NCI-H1436 treated with DMSO at 0.1 percent for 48 hours (cell line): ENCODE results near the gene MIOX.

ENCODE experiments used
- DNase-seq: peaks from one replicate; lab custom pipeline; 2025; lab: John Stamatoyannopoulos, UW

Gene MIOX

DNA sequence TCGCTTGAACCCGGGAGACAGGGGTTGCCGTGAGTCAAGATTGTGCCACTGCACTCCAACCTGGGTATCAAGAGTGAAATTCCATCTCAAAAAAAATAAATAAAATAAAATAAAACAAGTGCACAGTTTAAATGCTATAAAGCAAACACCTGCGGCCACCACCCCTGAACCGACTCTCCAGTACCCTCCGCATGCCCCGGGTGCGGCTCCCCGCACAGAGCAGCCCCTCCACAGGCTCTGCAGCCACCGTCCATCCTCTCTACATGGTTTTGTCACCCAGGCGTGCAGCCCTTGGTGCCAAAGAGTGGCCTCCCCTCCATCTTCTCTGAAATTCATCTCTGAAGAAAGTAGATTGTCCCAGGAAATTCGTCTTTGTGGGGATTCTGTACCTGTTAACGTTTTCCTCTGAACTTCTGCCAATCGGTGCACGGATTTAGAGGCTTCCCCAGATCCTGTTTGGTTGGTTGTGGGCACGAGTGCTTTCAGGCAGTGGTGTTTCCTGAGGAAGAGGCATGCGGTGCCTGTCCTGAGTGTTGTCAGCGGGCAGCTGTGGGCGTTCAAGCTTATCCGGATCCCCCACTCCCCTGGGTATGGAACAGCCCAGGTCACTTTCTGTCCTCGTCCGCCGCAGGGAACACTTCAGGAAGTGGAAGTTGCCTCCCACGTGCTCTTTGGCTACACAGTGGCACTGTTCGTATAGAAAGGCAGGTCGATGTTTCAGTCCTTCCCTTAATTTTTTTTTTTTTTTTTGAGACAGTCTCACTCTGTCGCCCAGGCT is 4.1 kb downstream of the MIOX start:
- DNase-seq: no peak

DNA sequence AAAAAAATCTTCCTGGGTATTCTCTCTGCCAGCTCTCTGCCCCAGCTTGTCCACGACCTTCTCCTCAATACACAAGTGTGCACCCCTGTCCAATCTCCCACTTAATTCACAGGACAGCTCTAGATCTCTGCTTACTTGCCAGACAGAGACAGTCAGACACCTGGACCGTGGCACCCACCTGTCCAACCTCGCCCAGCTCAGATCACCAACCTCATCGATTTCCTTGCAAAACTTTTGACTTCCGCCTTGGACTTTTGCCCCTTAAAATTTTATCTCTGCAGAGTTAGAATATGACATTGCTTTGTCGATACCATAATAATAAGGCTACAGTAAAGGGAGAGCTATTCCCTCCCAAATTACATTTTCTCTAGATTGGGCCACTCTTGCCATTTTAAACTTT is 10.4 kb downstream of the MIOX start:
- no peak for DNase-seq

DNA sequence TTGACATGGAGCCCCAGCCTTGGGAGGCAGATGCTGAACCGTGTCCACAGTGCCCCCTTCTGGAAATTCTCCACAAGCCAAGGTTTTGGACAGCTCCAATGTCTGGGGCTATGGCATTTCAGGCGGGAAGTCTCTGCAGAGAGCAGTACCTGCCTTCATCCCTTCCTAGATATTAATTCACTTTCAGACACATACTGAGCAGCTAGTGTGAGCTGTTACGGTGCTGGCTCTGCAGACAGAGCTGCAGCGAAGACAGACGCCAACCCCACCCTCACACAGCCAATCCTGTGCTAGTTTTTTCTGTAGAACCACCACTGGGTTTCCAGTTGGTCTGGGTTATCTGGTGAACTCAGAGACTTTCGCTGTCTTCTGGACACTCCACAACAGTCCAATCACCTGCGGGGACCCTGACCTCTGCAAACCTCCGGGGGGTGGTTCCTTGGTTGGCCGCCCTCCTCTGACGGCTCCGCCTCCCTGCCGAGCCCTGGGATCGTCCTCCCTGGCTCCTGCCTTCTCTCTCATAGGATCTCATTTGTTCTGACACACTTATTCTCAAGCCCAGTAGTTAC is 11.7 kb downstream of the MIOX start:
- DNase-seq: no peak

DNA sequence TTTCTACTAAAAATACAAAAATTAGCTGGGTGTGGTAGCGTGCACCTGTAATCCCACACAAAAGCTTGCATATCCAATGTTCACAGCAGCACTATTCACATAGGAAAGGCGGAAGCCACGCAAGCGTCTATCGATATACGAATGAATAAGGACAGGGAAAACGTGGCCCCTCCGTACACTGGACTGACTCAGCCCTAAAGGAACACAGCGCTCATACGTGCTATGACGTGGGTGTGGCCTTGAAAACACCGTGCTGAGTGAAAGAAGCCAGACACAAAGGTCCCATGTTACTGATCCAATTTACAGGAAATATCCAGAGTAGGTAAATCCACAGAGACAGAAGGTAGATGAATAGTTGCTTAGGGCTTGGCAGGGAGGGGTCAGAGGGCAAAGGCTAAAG is 13.8 kb downstream of the MIOX start:
- no peak for DNase-seq

DNA sequence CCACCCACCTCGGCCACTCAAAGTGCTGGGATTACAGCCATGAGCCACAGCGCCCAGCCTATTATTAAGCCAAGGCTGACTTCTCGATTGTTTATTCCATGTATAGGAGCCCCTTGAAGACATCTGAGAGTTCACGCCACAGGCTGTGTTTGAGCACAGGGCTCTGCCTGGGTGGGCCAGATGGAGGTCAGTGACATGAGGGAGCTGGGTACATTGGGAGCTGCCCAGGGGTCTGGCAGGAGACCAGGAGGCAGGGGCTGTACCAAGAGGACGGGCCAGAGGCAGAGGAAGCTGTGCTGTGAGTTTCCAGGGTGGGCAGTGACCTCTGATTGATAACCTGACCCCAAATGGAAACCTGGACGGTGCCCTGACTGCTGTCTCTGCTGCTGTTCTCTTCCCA is 15.4 kb downstream of the MIOX start:
- DNase-seq: no peak

DNA sequence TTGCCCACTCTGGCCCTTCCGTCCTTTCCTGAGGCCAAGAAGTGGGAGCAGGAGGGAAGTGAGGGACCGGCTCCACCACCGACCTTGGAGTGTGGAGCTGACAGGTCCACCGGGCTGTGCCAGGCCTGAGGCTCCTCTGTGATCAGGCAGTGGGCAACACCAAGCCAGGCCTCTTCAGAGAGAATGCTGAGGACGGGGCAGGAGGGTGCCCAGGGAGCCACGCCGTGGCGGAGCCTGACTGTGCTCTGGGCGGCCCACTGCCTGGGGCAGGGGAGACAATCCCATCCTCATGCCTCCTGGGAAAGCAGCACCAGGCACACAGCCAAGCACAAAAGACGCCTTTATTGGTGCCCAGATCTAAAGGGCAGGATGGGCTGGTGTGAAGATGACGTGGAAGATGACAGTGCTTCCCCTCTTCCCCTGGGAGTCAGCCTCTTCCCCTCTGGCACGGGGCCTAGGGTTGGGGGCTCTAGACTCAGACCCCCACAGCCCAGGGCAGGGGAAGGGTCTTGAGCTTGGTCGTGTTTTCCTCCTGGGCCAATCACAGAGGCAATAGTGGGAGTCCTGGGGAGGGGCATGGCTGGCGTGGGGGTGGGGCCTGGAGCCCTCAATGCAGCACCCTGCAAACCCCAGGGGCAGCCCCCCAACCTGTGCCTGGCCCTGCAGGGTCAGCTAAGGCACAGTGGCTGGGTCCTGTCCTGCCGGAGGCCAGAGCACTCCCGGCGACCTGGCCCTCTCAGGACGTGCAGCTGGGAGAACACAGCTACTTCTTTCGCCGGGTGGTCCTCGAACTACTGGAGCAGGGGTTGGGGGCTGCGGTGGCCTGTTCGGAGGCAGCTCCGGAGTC is 16.2 kb downstream of the MIOX start:
- no peak for DNase-seq

DNA sequence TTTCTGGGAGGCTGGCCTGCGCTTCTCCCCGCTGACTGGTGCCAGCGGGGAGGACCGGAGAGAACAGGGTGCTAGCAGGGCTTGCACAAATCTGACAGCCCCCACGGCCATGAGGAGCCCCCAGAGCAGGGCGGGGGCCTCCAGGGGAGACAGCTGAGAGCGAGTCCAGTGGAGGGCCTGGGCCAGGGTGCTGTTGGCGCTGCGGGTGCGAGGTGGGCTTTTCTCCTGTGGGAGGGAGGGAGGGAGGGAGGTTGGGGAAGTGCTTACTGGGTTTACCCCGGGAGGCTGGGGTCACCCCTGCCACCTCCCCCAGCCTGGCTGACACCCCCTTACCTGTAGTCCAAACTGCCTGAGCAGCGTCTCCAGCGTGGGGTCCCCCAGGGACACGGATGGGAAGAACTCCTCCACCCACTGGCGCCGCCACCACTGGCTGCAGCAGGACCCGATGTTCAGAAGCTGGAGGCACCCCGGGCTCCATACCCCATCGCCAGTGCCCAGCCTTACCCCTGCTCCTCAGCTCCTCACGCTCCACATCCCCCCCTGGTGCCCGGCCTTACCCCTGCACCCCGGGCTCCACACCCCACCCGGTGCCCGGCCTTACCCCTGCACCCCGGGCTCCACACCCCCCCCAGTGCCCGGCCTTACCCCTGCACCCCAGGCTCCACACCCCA is 17.0 kb downstream of the MIOX start:
- DNase-seq: no peak

DNA sequence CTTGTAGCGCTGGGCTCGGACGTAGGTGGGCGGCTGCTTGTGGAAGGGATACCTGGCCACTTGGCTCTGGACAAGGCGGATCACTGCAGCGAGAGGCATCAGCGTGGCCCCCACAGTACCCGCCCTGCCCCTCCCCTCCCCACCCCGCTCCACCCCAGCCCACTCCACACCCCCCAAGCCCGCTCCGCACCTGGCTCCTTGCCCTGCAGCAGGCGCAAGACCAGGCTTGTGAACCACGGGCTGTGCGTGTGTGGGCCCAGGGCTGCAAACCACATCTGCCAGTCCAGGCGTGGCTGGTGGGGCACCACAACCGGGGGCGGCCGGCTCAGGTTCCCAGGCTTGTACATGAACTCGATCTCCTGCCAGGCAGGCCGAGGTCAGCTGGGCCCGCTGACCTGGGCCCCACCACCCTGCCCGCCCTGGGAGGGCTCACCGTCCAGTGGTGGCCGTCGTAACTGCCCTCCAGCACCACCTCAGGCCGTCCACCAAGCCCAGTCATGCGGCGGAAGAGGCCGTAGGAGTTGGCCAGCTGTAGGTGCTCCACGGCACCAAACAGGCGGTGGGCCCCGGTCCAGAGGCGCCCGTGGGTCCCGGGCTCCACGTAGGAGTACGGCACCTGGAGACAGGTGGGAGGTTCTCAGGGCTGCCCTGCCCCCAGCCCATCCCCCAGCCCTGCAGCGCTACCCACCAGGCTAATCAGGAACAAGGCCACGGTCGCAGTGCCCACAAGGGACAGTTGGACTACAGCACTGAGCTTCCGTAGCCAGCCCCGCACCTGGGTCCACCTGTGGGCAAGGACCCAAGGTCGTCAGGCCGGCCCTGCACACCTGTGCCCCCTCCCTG is 17.9 kb downstream of the MIOX start:
- no peak for DNase-seq

DNA sequence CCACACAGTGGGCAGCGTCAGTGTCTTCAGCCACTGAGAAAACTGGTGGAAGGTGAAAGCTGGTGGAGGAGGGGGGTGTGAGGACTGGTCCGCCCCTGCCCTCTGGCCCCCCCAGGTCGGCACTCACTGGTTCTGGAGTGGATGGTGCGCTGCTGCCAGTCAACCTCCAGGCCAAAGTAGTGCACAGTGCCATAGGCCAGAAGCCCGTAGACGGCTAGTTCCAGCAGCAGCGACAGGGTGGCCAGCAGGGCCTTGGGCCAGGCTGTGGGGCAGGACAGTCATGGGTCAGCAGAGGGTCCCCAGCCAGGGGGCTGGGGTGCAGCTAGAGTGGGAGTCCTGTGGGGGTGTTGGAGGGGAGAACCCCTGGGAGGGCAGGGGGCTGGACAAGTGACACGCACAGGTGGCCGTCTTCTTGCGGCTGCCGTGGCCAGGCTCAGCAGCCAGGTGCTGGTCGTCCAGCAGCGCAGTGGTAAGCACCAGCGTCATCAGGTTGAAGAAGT is 18.7 kb downstream of the MIOX start:
- no peak for DNase-seq

DNA sequence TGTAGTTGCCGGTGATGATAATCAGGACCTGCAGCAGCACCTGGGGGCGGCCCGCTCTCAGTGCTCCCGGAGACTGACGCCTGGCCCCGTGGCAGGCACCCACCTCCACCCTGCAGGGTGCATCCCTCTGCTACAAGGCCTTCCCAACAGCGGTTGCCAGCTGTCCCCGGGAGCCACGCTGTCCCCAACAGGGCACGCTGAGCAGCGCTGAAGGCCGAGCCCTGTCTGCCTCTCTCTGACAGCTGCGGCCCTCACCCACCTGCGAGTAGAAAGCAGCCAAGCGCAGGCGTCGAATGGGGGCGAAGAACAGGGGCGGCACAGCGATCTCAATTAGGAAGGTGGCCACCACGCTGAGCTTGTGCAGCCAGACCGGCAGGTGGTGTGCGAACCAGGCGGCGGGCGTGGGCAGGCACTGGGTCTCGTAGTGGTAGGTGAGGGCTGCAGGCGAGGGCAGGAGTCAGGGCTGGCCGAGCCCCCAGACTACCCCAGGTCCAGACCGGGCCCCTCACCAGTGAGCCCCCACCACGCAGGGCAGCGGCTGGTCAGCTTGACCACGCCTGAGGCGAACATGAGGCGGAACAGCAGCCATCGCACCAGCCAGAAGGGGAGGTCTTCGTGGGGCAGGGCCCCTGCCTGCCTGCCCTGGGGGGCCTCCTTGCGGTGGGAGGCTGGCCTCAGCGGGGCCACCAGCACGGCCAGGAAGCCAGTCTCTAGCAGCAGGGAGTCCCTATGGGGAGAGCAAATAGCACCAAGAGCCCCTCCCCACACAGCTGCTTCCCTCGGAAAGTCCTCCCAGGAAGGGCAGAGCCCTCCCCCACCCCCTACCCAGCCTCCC is 19.3 kb downstream of the MIOX start:
- DNase-seq: no peak

DNA sequence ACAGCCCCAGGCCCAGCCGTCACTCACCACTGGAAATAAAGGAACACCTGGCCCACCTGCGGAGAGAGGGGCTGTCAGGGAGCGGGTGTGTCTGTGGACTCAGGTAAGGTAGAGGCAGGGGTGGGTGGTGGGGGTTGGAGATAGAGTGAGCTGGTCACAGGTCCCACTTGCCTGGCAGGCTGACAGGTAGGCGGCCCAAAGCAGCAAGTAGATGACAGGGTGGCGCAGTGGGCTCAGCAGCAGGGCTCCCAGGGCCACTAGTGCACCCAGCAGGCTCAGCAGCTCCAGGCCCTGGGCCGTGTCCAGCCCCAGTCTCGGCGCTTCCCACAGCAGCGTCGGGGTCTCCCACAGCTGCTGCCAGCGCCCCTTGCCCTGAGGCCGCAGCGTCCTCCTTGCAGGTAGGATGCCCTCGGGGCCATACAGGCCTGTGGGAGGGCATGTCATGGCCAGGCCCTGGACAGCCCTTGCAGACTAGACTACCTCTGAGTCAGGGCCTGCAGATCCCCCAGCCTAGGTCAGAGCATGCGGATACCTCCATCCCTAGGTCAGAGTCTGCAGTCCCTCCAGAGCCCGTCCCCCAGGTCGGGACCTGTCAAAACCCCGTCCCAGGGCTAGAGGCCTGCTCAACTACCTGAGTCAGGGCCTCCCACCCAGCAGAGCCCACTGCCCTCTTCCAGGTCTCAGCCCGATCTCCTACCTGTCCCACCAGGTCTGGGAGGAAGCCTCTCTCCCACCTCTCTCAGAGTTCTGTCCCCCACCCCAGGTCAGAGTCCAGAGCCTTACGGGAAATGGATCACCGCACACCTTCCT is 20.2 kb downstream of the MIOX start:
- DNase-seq: no peak

DNA sequence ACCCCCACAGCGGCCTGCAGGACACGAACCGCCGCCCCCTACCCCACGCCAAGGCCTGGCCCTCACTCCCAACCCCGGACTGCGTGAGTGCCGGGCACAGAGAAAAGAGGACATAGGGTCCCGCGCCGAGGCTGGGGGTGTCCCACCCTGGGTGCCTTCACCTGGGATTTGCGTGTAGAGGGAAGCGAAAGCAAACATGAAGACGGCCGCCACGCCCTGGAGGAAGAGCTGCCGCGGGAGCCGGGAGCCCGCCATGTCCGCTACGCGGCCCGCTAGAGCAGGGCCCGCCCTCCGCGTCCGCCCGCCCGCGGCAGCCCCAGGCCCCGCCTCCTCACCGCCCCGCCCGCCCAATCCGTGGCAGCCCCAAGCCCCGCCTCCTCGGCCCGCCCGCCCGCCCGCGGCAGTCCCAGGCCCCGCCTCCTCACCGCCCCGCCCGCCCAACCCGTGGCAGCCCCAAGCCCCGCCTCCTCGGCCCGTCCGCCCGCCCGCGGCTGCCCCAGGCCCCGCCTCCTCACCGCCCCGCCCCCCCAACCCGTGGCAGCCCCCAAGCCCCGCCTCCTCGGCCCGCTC is 20.8 kb downstream of the MIOX start, which contains the start of gene LMF2:
Gene LMF2, minus strand, starts transcription at position 282 of the 570 bp plus-strand sequence. Its CDS starts 27 bp downstream, at position 255.
- no peak for DNase-seq

DNA sequence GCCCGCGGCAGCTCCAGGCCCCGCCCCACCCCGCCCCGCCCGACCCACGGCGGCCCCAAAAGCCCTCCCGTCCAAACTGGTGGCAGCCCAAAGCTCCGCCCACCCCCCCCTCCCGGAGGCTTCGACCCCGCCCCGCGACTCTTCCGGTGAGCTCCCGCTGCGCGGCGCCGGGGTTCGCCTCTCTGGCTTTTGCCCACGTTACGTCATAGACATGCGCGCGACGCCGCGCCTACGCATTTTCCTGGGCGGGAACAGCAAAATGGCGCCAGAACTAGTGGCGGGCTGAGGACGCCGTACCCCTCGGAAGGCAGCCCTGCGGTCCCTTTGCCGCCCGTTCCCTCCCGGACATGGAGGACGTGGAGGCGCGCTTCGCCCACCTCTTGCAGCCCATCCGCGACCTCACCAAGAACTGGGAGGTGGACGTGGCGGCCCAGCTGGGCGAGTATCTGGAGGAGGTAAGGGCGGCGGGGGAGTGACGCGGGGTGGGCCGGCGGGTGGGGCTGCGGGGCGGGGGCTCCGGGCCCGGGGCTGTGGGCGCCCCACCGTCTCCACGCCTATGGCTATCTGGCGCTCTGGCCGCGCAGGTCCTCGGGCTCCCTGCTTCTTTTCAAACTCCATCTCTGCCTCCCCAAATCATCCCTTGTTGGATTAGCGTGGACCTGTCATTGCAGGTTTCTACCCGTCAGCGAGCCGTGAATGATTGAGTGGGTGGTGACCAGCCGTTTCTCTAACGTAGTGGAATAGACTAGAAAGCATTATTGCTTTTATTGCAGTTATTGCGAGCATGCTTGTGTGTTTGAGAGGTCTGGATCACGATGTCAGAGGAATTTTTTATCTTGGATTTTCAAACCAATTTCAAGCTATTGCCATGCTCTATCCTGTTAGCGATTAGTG is 21.6 kb downstream of the MIOX start, which contains the start of gene NCAPH2:
Gene NCAPH2, plus strand, starts transcription at position 234 of the 894 bp plus-strand sequence. Its CDS starts 114 bp downstream, at position 348.
- DNase-seq: peak; percentile 76

DNA sequence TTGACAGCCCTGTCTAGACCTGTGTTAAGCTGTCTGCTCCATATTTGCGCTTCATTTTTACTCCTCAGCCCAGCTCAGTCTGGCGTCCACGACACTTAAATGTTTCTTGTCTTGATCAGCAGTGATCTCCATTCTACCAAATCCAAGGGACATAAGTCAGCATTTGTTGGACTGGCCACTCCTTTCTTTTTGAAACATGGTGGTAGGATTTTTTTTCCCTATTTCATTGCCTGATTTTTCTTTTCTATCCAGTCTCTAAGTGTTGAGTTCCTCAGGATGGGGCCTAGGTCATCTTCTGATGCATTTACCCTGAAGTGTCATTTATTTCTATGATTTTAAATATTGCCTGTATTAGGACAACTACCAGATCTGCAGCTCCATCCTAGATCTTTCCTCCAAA is 22.2 kb downstream of the MIOX start:
- DNase-seq: no peak

DNA sequence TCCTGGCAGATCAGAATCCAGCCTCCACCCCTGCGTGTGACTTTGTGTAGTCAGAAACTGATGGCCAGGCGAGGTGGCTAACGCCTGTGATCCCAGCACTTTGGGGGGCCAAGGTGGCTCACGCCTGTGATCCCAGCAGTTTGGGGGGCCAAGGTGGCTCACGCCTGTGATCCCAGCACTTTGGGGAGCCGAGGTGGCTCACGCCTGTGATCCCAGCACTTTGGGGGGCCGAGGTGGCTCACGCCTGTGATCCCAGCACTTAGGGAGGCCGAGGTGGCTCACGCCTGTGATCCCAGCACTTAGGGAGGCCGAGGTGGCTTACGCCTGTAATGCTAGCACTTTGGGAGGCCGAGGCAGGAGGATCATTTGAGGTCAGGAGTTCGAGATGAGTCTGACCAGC is 26.5 kb downstream of the MIOX start:
- DNase-seq: no peak

DNA sequence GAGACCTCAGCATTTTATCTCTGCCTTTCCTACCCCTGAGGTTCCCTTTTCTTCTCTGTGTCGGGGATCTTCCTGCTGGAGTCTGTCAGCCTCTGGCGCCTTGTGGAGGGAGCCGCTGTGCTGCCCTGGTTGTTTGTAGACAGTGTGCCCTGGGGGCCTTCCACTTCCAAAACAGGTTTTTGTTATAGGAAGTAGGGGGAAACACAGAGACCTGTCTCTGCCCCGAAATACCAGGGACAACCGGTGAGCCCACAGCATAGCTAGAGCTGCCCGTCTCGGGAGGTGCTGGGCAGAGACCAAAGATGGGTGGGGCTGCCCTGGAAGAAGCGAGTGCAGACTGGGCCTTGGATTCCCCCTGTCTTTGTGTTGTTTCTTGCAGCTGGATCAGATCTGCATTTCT is 29.4 kb downstream of the MIOX start:
- DNase-seq: no peak

DNA sequence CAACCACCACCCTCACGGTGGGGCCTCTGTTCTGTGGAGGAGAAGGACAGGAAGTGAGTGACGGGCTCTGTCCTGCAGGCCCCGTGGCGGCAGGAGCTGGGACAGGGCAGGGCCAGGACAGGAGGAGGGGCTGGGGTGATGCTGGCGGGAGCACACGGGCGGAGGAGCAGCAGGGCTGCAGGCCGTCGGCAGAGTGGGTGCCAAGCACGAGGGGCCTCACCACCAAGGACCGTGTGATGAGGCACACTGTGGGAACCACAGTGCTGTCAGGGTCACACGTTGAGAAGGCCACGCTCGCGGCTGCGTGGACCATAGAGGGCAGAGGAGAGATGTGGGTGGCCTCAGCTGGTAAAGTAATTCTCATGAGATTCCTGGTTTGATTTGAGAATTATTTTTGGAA is 30.2 kb downstream of the MIOX start:
- DNase-seq: no peak
